Mammary epithelial cell (primary cell): ENCODE measurements around the gene CEP68.

Experiments
- CTCF ChIP-seq, 2 donors: IDR thresholded peaks in 1 of 2; conservative IDR thresholded peaks in 1 of 2; 2 replicates each; pipeline ENCODE4 v1.5.1; 2011 to 2012; ENCODE audit warnings: inconsistent platforms in 2 of 2, low read length in 2 of 2, mild to moderate bottlenecking in 2 of 2, control low read depth in 1 of 2, low read depth in 1 of 2; ENCODE audit not compliant: insufficient read depth in 1 of 2; ENCODE audit errors: extremely low read depth in 1 of 2
- EZH2 ChIP-seq: IDR thresholded peaks from 2 replicates; pipeline ENCODE4 v1.6.1; 2012; ENCODE audit warnings: low read length, inconsistent platforms, borderline replicate concordance

GRCh38 chr2:65018141-65018582 lies 38.1 kb upstream of the CEP68 start:
- no peak for TF ChIP-seq CTCF (conservative IDR thresholded peaks at IDR 0.05 in 1 of 2, IDR thresholded peaks at IDR 0.05 in 1 of 2; ENCODE audit: extremely low read depth in 1 of 2, insufficient read depth in 1 of 2, low read depth in 1 of 2, low read length in 2 of 2)
- no peak for TF ChIP-seq EZH2
